Measurements from ENCODE around the gene CDT1.

CDT1 gene

GRCh38 chr16:88842308-88842756 lies 38.7 kb downstream of the CDT1 start:
- no peak overlapping the region for H3K4me3 ChIP-seq (ENCODE audit: low read length)
- DNase-seq (ENCODE audit: low read depth), result no peak
- no peak for TF ChIP-seq CTCF (conservative IDR thresholded peaks at IDR 0.05; ENCODE audit: low read depth, low read length)

- no peak overlapping the region for H3K4me3 ChIP-seq (ENCODE audit: low read length)
- DNase-seq (ENCODE audit: low read depth), result no peak
- TF ChIP-seq CTCF (conservative IDR thresholded peaks at IDR 0.05; ENCODE audit: low read depth, low read length), result no peak
These were observed 39.2 kb downstream of the CDT1 start for GRCh38 chr16:88842806-88843205.

- no peak for TF ChIP-seq CTCF (conservative IDR thresholded peaks at IDR 0.05; ENCODE audit: low read depth, low read length)
- H3K4me3 ChIP-seq (ENCODE audit: low read length), result no peak overlapping the region
- DNase-seq (ENCODE audit: low read depth), result no peak
These were observed 39.7 kb downstream of the CDT1 start for GRCh38 chr16:88843256-88843655.

- peak; percentile 13 for TF ChIP-seq CTCF (conservative IDR thresholded peaks at IDR 0.05; ENCODE audit: low read depth, low read length)
- no peak for DNase-seq (ENCODE audit: low read depth)
- H3K4me3 ChIP-seq (ENCODE audit: low read length), result no peak overlapping the region
These were observed 40.9 kb downstream of the CDT1 start for GRCh38 chr16:88844419-88845036.

- DNase-seq (ENCODE audit: low read depth), result no peak
- H3K4me3 ChIP-seq (ENCODE audit: low read length), result no peak overlapping the region
- TF ChIP-seq CTCF (conservative IDR thresholded peaks at IDR 0.05; ENCODE audit: low read depth, low read length), result no peak
These were observed 42.5 kb downstream of the CDT1 start for GRCh38 chr16:88846088-88846487.

GRCh38 chr16:88847654-88848053 lies 44.1 kb downstream of the CDT1 start:
- no peak for TF ChIP-seq CTCF (conservative IDR thresholded peaks at IDR 0.05; ENCODE audit: low read depth, low read length)
- no peak overlapping the region for H3K4me3 ChIP-seq (ENCODE audit: low read length)
- DNase-seq (ENCODE audit: low read depth), result no peak

GRCh38 chr16:88848557-88848956 lies 45.0 kb downstream of the CDT1 start:
- no peak for TF ChIP-seq CTCF (conservative IDR thresholded peaks at IDR 0.05; ENCODE audit: low read depth, low read length)
- DNase-seq (ENCODE audit: low read depth), result no peak
- no peak overlapping the region for H3K4me3 ChIP-seq (ENCODE audit: low read length)

All from retinal pigment epithelial cell (primary cell).